HG03060 (cell line): ENCODE data around the gene GOPC.

Source experiments
- ATAC-seq: cut with Tn5 transposase; IDR thresholded peaks from one replicate; pipeline ENCODE4 v1.9.1; 2021; ENCODE audit warnings: low read depth, moderate number of reproducible peaks; ENCODE audit not compliant: unreplicated experiment

Gene GOPC

GRCh38 chr6:117597755-117598154 lies 4.6 kb downstream of the GOPC start:
- no peak for ATAC-seq

- ATAC-seq = no peak
Observed at GRCh38 chr6:117595099-117595923, 7.0 kb downstream of the GOPC start.

GRCh38 chr6:117592983-117593759 lies 9.1 kb downstream of the GOPC start:
- ATAC-seq = no peak

- ATAC-seq = no peak
Observed at GRCh38 chr6:117591405-117591804, 10.9 kb downstream of the GOPC start.

- no peak for ATAC-seq
Observed at GRCh38 chr6:117590447-117590846, 11.9 kb downstream of the GOPC start.

GRCh38 chr6:117585647-117586046 lies 16.7 kb downstream of the GOPC start:
- ATAC-seq = no peak

GRCh38 chr6:117574198-117574597 lies 28.1 kb downstream of the GOPC start:
- no peak for ATAC-seq

GRCh38 chr6:117573006-117573680 lies 29.2 kb downstream of the GOPC start:
- ATAC-seq = no peak

GRCh38 chr6:117568831-117569410 lies 33.4 kb downstream of the GOPC start:
- ATAC-seq = no peak

GRCh38 chr6:117568247-117568646 lies 34.1 kb downstream of the GOPC start:
- ATAC-seq = no peak

GRCh38 chr6:117564681-117565080 lies 37.6 kb downstream of the GOPC start:
- no peak for ATAC-seq

GRCh38 chr6:117561128-117561527 lies 41.2 kb downstream of the GOPC start:
- no peak for ATAC-seq

- no peak for ATAC-seq
Observed at GRCh38 chr6:117559299-117559698, 43.0 kb downstream of the GOPC start.

GRCh38 chr6:117558818-117559217 lies 43.5 kb downstream of the GOPC start:
- no peak for ATAC-seq

- no peak for ATAC-seq
Observed at GRCh38 chr6:117557951-117558350, 44.4 kb downstream of the GOPC start.

- ATAC-seq = no peak
Observed at GRCh38 chr6:117555882-117556498, 46.3 kb downstream of the GOPC start.

GRCh38 chr6:117555262-117555849 lies 47.0 kb downstream of the GOPC start:
- ATAC-seq = no peak

GRCh38 chr6:117553142-117553541 lies 49.2 kb downstream of the GOPC start:
- ATAC-seq = no peak

GRCh38 chr6:117552618-117553017 lies 49.7 kb downstream of the GOPC start:
- ATAC-seq = no peak

GRCh38 chr6:117550618-117551242 lies 51.6 kb downstream of the GOPC start:
- ATAC-seq = no peak
